CD4-positive, alpha-beta T cell treated with Interleukin-15 for 4 hours (primary cell): ENCODE data around the gene ALKBH8.
"Not testable (repeated sequence)": the region's sequence is repeated elsewhere in the genome, so short reads cannot be mapped to it uniquely, and the experiment has no call there.

Source experiments
- DNase-seq: peaks from one replicate; pipeline ENCODE4 v3.0.0-alpha.2; 2020; ENCODE audit warnings: low spot score

Gene ALKBH8

GRCh38 chr11:107565219-107565937, at the start of gene ALKBH8:
TSS of gene ALKBH8 (minus strand) at chr11:107565735. CDS start at chr11:107560893, 4,842 bp downstream.
- DNase-seq = peak; percentile 76

- DNase-seq = no peak
Observed at GRCh38 chr11:107612445-107612844, 46.9 kb upstream of the ALKBH8 start.

GRCh38 chr11:107609400-107610218, 44.1 kb upstream of the ALKBH8 start:
- no peak for DNase-seq

- DNase-seq = no peak
Observed at GRCh38 chr11:107608809-107609208, 43.3 kb upstream of the ALKBH8 start.

GRCh38 chr11:107606141-107606540, 40.6 kb upstream of the ALKBH8 start:
- DNase-seq = no peak

- DNase-seq = no peak
Observed at GRCh38 chr11:107605061-107606006, 39.8 kb upstream of the ALKBH8 start.

- no peak for DNase-seq
Observed at GRCh38 chr11:107598225-107599139, 32.9 kb upstream of the ALKBH8 start.

- no peak for DNase-seq
Observed at GRCh38 chr11:107594736-107595135, 29.2 kb upstream of the ALKBH8 start.

- no peak for DNase-seq
Observed at GRCh38 chr11:107593951-107594350, 28.4 kb upstream of the ALKBH8 start.

GRCh38 chr11:107592813-107593212, 27.3 kb upstream of the ALKBH8 start:
- DNase-seq = no peak

- no peak for DNase-seq
Observed at GRCh38 chr11:107592231-107592590, 26.7 kb upstream of the ALKBH8 start.

GRCh38 chr11:107591378-107592230, 26.1 kb upstream of the ALKBH8 start:
- no peak for DNase-seq

GRCh38 chr11:107590460-107591377, 25.2 kb upstream of the ALKBH8 start, which contains the start of gene ELMOD1:
TSS of gene ELMOD1 (plus strand) at chr11:107591147. CDS start at chr11:107618190, 27,043 bp downstream.
- DNase-seq = no peak

GRCh38 chr11:107587306-107587979, 21.9 kb upstream of the ALKBH8 start:
- DNase-seq = no peak

GRCh38 chr11:107583629-107584195, 18.2 kb upstream of the ALKBH8 start:
- DNase-seq = no peak

GRCh38 chr11:107581147-107581546, 15.6 kb upstream of the ALKBH8 start:
- no peak for DNase-seq

GRCh38 chr11:107579169-107579568, 13.6 kb upstream of the ALKBH8 start:
- DNase-seq = not testable (repeated sequence)

GRCh38 chr11:107577346-107577711, 11.8 kb upstream of the ALKBH8 start:
- DNase-seq = no peak
